ENCODE results near the gene DEPDC1.

DNA sequence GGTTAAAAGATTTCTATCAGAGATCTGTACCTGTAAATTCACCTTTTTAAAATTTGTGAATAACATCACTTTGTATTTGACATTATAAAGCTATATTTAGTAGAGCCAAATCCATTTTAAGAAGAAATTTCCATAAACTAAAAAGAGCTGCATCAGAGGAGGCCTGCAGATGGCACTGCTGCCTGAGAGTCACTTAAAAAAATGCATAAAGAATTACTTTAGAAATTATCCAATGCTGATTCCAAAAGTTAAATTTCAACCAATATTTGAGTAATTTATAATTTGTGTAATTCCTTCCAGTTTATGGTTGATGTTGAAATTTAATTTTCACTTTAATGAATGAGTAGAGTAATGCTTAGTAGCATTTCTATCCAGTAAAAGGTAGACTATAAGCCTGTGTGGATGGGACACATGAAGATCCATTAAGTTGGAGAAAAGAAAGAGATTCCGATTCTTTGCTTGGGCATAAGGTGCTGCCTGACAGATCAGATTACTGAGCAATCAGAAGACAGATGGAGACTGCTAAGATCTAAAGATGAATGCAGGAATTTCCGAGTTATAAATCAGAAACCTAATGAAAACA is 26.4 kb downstream of the DEPDC1 start:
- TF ChIP-seq, protein P1, sequence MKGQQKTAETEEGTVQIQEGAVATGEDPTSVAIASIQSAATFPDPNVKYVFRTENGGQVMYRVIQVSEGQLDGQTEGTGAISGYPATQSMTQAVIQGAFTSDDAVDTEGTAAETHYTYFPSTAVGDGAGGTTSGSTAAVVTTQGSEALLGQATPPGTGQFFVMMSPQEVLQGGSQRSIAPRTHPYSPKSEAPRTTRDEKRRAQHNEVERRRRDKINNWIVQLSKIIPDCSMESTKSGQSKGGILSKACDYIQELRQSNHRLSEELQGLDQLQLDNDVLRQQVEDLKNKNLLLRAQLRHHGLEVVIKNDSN (CRISPR knock-in tag; IDR thresholded peaks at IDR 0.05), result no peak
- TF ChIP-seq GABPB1 (CRISPR knock-in tag; IDR thresholded peaks at IDR 0.05), result no peak
- no peak for TF ChIP-seq USF2 (CRISPR knock-in tag; IDR thresholded peaks at IDR 0.05)
- TF ChIP-seq, protein P2, sequence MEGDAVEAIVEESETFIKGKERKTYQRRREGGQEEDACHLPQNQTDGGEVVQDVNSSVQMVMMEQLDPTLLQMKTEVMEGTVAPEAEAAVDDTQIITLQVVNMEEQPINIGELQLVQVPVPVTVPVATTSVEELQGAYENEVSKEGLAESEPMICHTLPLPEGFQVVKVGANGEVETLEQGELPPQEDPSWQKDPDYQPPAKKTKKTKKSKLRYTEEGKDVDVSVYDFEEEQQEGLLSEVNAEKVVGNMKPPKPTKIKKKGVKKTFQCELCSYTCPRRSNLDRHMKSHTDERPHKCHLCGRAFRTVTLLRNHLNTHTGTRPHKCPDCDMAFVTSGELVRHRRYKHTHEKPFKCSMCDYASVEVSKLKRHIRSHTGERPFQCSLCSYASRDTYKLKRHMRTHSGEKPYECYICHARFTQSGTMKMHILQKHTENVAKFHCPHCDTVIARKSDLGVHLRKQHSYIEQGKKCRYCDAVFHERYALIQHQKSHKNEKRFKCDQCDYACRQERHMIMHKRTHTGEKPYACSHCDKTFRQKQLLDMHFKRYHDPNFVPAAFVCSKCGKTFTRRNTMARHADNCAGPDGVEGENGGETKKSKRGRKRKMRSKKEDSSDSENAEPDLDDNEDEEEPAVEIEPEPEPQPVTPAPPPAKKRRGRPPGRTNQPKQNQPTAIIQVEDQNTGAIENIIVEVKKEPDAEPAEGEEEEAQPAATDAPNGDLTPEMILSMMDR (IDR thresholded peaks at IDR 0.05), result no peak
- no peak for TF ChIP-seq STAT6 (CRISPR knock-in tag; conservative IDR thresholded peaks at IDR 0.05; ENCODE audit: low read depth)
- TF ChIP-seq JUN (CRISPR knock-in tag; IDR thresholded peaks at IDR 0.05), result no peak
- TF ChIP-seq, protein P3, sequence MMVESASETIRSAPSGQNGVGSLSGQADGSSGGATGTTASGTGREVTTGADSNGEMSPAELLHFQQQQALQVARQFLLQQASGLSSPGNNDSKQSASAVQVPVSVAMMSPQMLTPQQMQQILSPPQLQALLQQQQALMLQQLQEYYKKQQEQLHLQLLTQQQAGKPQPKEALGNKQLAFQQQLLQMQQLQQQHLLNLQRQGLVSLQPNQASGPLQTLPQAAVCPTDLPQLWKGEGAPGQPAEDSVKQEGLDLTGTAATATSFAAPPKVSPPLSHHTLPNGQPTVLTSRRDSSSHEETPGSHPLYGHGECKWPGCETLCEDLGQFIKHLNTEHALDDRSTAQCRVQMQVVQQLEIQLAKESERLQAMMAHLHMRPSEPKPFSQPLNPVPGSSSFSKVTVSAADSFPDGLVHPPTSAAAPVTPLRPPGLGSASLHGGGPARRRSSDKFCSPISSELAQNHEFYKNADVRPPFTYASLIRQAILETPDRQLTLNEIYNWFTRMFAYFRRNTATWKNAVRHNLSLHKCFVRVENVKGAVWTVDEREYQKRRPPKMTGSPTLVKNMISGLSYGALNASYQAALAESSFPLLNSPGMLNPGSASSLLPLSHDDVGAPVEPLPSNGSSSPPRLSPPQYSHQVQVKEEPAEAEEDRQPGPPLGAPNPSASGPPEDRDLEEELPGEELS (CRISPR knock-in tag; IDR thresholded peaks at IDR 0.05), result no peak
